GM12878 (cell line): Measurements from ENCODE around the gene UEVLD. TPM values are rescaled to one million over a fixed set of nuclear protein-coding genes. Genes with fewer than 3 reads are reported as not detected.

Source experiments
- ESRRA ChIP-seq: IDR thresholded peaks from 2 replicates; pipeline ENCODE4 v1.6.1; 2012; ENCODE audit warnings: mild to moderate bottlenecking, low read length, improper control_type of control experiment
- HCFC1 ChIP-seq: fragments of 150-350 bp; IDR thresholded peaks from 2 replicates; pipeline ENCODE4 v1.6.1; 2014; ENCODE audit warnings: low read length
- KLF5 ChIP-seq: fragments of 450-650 bp; IDR thresholded peaks from 2 replicates; pipeline ENCODE4 v1.6.1; 2014; ENCODE audit warnings: mild to moderate bottlenecking; ENCODE audit not compliant: partially characterized antibody
- MLLT1 ChIP-seq: fragments of 450-650 bp; IDR thresholded peaks from 2 replicates; pipeline ENCODE4 v1.6.1; 2016; ENCODE audit warnings: mild to moderate bottlenecking
- NFXL1 ChIP-seq: fragments of 450-650 bp; IDR thresholded peaks from 2 replicates; pipeline ENCODE4 v1.6.1; 2017; ENCODE audit warnings: antibody characterized with exemption, mild to moderate bottlenecking, borderline replicate concordance
- NFYA ChIP-seq: IDR thresholded peaks from 2 replicates; pipeline ENCODE4 v1.6.1; 2011; ENCODE audit warnings: low read depth, mild to moderate bottlenecking, low read length, improper control_type of control experiment, borderline replicate concordance
- NKRF ChIP-seq: fragments of 450-650 bp; conservative IDR thresholded peaks from 2 replicates; pipeline ENCODE4 v1.6.1; 2017; ENCODE audit warnings: mild to moderate bottlenecking, moderate library complexity
- NR2F1 ChIP-seq: fragments of 450-650 bp; conservative IDR thresholded peaks from 2 replicates; pipeline ENCODE4 v1.6.1; 2017; ENCODE audit warnings: mild to moderate bottlenecking
- RELA ChIP-seq: fragments of 450-650 bp; IDR thresholded peaks from 2 replicates; pipeline ENCODE4 v1.8.0; 2014; ENCODE audit warnings: borderline replicate concordance; ENCODE audit not compliant: partially characterized antibody
- RFX5 ChIP-seq: IDR thresholded peaks from 2 replicates; pipeline ENCODE4 v1.6.1; 2011; ENCODE audit warnings: low read depth, low read length, improper control_type of control experiment
- SRF ChIP-seq, 2 experiments: IDR thresholded peaks; 2 replicates each; pipeline ENCODE4 v1.6.1; 2011; ENCODE audit warnings: low read depth in 2 of 2, low read length in 2 of 2, mild to moderate bottlenecking in 1 of 2, moderate library complexity in 1 of 2
- STAT1 ChIP-seq: fragments of 450-650 bp; conservative IDR thresholded peaks from 2 replicates; pipeline ENCODE4 v1.6.1; 2014; ENCODE audit warnings: antibody characterized with exemption, mild to moderate bottlenecking
- TAF1 ChIP-seq: IDR thresholded peaks from 2 replicates; pipeline ENCODE4 v1.6.1; 2011; ENCODE audit warnings: mild to moderate bottlenecking, low read depth, low read length, borderline replicate concordance
- TARDBP ChIP-seq: IDR thresholded peaks from 2 replicates; pipeline ENCODE4 v1.6.1; 2016; ENCODE audit warnings: borderline replicate concordance
- polyA plus RNA-seq, 11 experiments: library from polyadenylated mRNA; depleted of rRNA in 4 of 11; unstranded in 6 of 11; stranded (reverse) in 5 of 11; fragments of >200 nt; fragmentation: Nextera tagmentation in 4 of 11; fragmentation: Illumina TruSeq in 1 of 11; extraction: Ambion mirVana in 4 of 11; extraction: Trizol in 1 of 11; gene quantifications; 1 replicate in 1 of 11; 2 replicates in 10 of 11; pipeline versions ENCODE4 v1.2.1 to v1.2.3, GENCODE V29; 2011 to 2016; ENCODE audit warnings: inconsistent platforms in 2 of 11, missing spikeins in 2 of 11, low read depth in 1 of 11
- total RNA-seq, 4 experiments: library from RNA; depleted of rRNA in 3 of 4; stranded (reverse); fragments of >200 nt in 3 of 4; fragmentation: Illumina TruSeq in 1 of 4; extraction: Trizol in 1 of 4; gene quantifications; 2 replicates each; pipeline versions ENCODE4 v1.2.1 to v1.2.3, GENCODE V29; 2013 to 2021
- TF ChIP-seq, protein P1 (sequence below): fragments of 450-650 bp; formaldehyde crosslinking; IDR thresholded peaks from 2 replicates; pipeline ENCODE4 v1.5.0; 2022; ENCODE audit warnings: mild to moderate bottlenecking, missing genetic modification characterization
- TF ChIP-seq, protein P2 (sequence below): IDR thresholded peaks from 2 replicates; pipeline ENCODE4 v1.6.1; 2011; ENCODE audit warnings: low read depth, low read length, improper control_type of control experiment, borderline replicate concordance
- TF ChIP-seq, protein P3 (sequence below): fragments of 450-650 bp; IDR thresholded peaks from 2 replicates; pipeline ENCODE4 v1.6.1; 2018; ENCODE audit warnings: borderline replicate concordance, mild to moderate bottlenecking; ENCODE audit not compliant: partially characterized antibody

Gene UEVLD
- total and polyA plus RNA-seq, 10 of the 15 experiments (the other 5 are each of a cell fraction or from before 2014, with no cell fraction given) = 6.5 to 16.3 (median 13.4) TPM

- TF ChIP-seq, protein P1, sequence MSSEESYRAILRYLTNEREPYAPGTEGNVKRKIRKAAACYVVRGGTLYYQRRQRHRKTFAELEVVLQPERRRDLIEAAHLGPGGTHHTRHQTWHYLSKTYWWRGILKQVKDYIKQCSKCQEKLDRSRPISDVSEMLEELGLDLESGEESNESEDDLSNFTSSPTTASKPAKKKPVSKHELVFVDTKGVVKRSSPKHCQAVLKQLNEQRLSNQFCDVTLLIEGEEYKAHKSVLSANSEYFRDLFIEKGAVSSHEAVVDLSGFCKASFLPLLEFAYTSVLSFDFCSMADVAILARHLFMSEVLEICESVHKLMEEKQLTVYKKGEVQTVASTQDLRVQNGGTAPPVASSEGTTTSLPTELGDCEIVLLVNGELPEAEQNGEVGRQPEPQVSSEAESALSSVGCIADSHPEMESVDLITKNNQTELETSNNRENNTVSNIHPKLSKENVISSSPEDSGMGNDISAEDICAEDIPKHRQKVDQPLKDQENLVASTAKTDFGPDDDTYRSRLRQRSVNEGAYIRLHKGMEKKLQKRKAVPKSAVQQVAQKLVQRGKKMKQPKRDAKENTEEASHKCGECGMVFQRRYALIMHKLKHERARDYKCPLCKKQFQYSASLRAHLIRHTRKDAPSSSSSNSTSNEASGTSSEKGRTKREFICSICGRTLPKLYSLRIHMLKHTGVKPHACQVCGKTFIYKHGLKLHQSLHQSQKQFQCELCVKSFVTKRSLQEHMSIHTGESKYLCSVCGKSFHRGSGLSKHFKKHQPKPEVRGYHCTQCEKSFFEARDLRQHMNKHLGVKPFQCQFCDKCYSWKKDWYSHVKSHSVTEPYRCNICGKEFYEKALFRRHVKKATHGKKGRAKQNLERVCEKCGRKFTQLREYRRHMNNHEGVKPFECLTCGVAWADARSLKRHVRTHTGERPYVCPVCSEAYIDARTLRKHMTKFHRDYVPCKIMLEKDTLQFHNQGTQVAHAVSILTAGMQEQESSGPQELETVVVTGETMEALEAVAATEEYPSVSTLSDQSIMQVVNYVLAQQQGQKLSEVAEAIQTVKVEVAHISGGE (CRISPR knock-in tag) = no peak
- no peak for TF ChIP-seq NFXL1
- no peak for TF ChIP-seq SRF (IDR thresholded peaks at IDR 0.05; ENCODE audit: low read depth in 2 of 2, low read length in 2 of 2)
- no peak for TF ChIP-seq TAF1
- TF ChIP-seq, protein P2, sequence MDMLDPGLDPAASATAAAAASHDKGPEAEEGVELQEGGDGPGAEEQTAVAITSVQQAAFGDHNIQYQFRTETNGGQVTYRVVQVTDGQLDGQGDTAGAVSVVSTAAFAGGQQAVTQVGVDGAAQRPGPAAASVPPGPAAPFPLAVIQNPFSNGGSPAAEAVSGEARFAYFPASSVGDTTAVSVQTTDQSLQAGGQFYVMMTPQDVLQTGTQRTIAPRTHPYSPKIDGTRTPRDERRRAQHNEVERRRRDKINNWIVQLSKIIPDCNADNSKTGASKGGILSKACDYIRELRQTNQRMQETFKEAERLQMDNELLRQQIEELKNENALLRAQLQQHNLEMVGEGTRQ = peak; percentile 24; the same call in 1 of the 2 replicates
- TF ChIP-seq RFX5 = no peak
- TF ChIP-seq ESRRA = no peak
- TF ChIP-seq HCFC1 = no peak
- no peak for TF ChIP-seq RELA
- TF ChIP-seq TARDBP = no peak
- no peak for TF ChIP-seq KLF5
- TF ChIP-seq, protein P3, sequence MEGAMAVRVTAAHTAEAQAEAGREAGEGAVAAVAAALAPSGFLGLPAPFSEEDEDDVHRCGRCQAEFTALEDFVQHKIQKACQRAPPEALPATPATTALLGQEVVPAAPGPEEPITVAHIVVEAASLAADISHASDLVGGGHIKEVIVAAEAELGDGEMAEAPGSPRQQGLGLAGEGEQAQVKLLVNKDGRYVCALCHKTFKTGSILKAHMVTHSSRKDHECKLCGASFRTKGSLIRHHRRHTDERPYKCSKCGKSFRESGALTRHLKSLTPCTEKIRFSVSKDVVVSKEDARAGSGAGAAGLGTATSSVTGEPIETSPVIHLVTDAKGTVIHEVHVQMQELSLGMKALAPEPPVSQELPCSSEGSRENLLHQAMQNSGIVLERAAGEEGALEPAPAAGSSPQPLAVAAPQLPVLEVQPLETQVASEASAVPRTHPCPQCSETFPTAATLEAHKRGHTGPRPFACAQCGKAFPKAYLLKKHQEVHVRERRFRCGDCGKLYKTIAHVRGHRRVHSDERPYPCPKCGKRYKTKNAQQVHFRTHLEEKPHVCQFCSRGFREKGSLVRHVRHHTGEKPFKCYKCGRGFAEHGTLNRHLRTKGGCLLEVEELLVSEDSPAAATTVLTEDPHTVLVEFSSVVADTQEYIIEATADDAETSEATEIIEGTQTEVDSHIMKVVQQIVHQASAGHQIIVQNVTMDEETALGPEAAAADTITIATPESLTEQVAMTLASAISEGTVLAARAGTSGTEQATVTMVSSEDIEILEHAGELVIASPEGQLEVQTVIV = no peak
- TF ChIP-seq NR2F1 = no peak
- TF ChIP-seq NKRF = no peak; the same call in 1 of the 2 replicates
- TF ChIP-seq NFYA = no peak
- TF ChIP-seq STAT1 = no peak
- TF ChIP-seq MLLT1 = no peak
Observed at GRCh38 chr11:18615628-18616392, 27.3 kb upstream of the UEVLD start (continued).
